Urinary bladder (tissue), 4 donors: ENCODE results near the gene FBXO42. TPM values are rescaled to one million over a fixed set of nuclear protein-coding genes. Genes with fewer than 3 reads are reported as not detected.
"Not testable (repeated sequence)": the region's sequence is repeated elsewhere in the genome, so short reads cannot be mapped to it uniquely, and the experiment has no call there.

Source experiments
- DNase-seq: peaks from one replicate; pipeline ENCODE4 v3.0.0-alpha.2; 2015; ENCODE audit errors: extremely low spot score
- H3K27ac ChIP-seq: one replicate; pipeline ENCODE4 v1.5.1; 2013; ENCODE audit warnings: low read depth, mild to moderate bottlenecking, moderate library complexity
- H3K36me3 ChIP-seq: one replicate; pipeline ENCODE4 v1.6.1; 2013; ENCODE audit warnings: mild to moderate bottlenecking, moderate library complexity; ENCODE audit not compliant: insufficient read depth
- H3K4me1 ChIP-seq: one replicate; pipeline ENCODE4 v1.6.1; 2013; ENCODE audit warnings: mild to moderate bottlenecking, moderate library complexity; ENCODE audit not compliant: insufficient read depth
- H3K4me3 ChIP-seq: one replicate; pipeline ENCODE4 v1.5.1; 2013; ENCODE audit warnings: low read depth, low read length
- WGBS: extraction: QIAGEN DNeasy Blood & Tissue Kit; methylation state at CpG from one replicate; pipeline ENCODE4 v1.1.7; 2013; 5-methylcytosine and 5-hydroxymethylcytosine counted together
- polyA plus RNA-seq: library from polyadenylated mRNA; stranded (reverse); fragments of 200-250 nt; gene quantifications from one replicate; pipeline ENCODE4 v1.2.3, GENCODE V29; 2013
- total RNA-seq: library from RNA; depleted of rRNA; stranded (reverse); fragments of >200 nt; gene quantifications from one replicate; pipeline ENCODE4 v1.2.3, GENCODE V29; 2014
- donor health status: healthy with polysubstance abuse.
- donor health status: healthy.

The FBXO42 gene
- total and polyA plus RNA-seq, 2 donors = 25.7 to 28.2 TPM

- WGBS = 90% methylated on average over 5 of the region's 5 CpGs
- Histone ChIP-seq H3K4me3 (no peak overlapping the region), H3K36me3 (peaks cover 2% of the 10 kb centered on the region), H3K4me1 (no peaks in the 10 kb centered on the region), H3K27ac (no peak overlapping the region)
- DNase-seq = no peak
Observed at GRCh38 chr1:16253332-16253922, 98.9 kb downstream of the FBXO42 start.

- no peaks in the 10 kb centered on the region for H3K4me1 ChIP-seq
- H3K27ac ChIP-seq = no peak overlapping the region
- H3K36me3 ChIP-seq = peaks cover 2% of the 10 kb centered on the region
- DNase-seq = no peak
- WGBS = 84% methylated on average over 2 of the region's 2 CpGs
- H3K4me3 ChIP-seq = no peak overlapping the region
Observed at GRCh38 chr1:16252912-16253311, 99.4 kb downstream of the FBXO42 start.

GRCh38 chr1:16251381-16251780 is 100.9 kb downstream of the FBXO42 start:
- Histone ChIP-seq H3K36me3 (peaks cover 2% of the 10 kb centered on the region), H3K4me1 (no peaks in the 10 kb centered on the region), H3K4me3 (no peak overlapping the region), H3K27ac (peak overlapping the region; percentile 79)
- WGBS = 87% methylated on average over 10 of the region's 10 CpGs
- no peak for DNase-seq

- WGBS = 71% methylated on average over 15 of the region's 15 CpGs
- DNase-seq = no peak
- Histone ChIP-seq H3K4me3 (no peak overlapping the region), H3K27ac (peak overlapping the region; percentile 79), H3K36me3 (peaks cover 2% of the 10 kb centered on the region), H3K4me1 (no peaks in the 10 kb centered on the region)
Observed at GRCh38 chr1:16250524-16251251, 101.6 kb downstream of the FBXO42 start.

GRCh38 chr1:16249596-16250241 is 102.6 kb downstream of the FBXO42 start:
- WGBS = 44% methylated on average over 3 of the region's 3 CpGs
- Histone ChIP-seq H3K4me3 (no peak overlapping the region), H3K27ac (no peak overlapping the region), H3K4me1 (no peaks in the 10 kb centered on the region), H3K36me3 (peaks cover 2% of the 10 kb centered on the region)
- DNase-seq = no peak

- Histone ChIP-seq H3K36me3 (peaks cover 2% of the 10 kb centered on the region), H3K4me1 (no peaks in the 10 kb centered on the region)
Observed at GRCh38 chr1:16248603-16249516, 103.4 kb downstream of the FBXO42 start.

GRCh38 chr1:16248007-16248436 is 104.3 kb downstream of the FBXO42 start:
- WGBS = 89% methylated on average over 8 of the region's 8 CpGs
- Histone ChIP-seq H3K4me1 (no peaks in the 10 kb centered on the region), H3K4me3 (no peak overlapping the region), H3K36me3 (peaks cover 2% of the 10 kb centered on the region), H3K27ac (peak overlapping the region; percentile 69)
- no peak for DNase-seq

More at GRCh38 chr1:16248603-16249516, 103.4 kb downstream of the FBXO42 start:
- Histone ChIP-seq H3K4me3 (no peak overlapping the region), H3K27ac (peak overlapping the region; percentile 55)
- DNase-seq = peak; percentile 71
- WGBS = 23% methylated on average over 7 of the region's 7 CpGs

GRCh38 chr1:16247441-16247840 is 104.8 kb downstream of the FBXO42 start:
- H3K4me1 ChIP-seq = no peaks in the 10 kb centered on the region
- H3K36me3 ChIP-seq = peaks cover 2% of the 10 kb centered on the region
- H3K4me3 ChIP-seq = no peak overlapping the region
- 85% methylated on average over 2 of the region's 2 CpGs for whole genome bisulfite sequencing
- no peak overlapping the region for H3K27ac ChIP-seq
- DNase-seq = no peak

- 86% methylated on average over 5 of the region's 5 CpGs for WGBS
- no peak overlapping the region for H3K27ac ChIP-seq
- peaks cover 2% of the 10 kb centered on the region for H3K36me3 ChIP-seq
- no peaks in the 10 kb centered on the region for H3K4me1 ChIP-seq
- no peak overlapping the region for H3K4me3 ChIP-seq
- DNase-seq = no peak
Observed at GRCh38 chr1:16246961-16247360, 105.3 kb downstream of the FBXO42 start.

- not testable (repeated sequence) for H3K4me3 ChIP-seq, DNase-seq, H3K4me1 ChIP-seq, H3K36me3 ChIP-seq, H3K27ac ChIP-seq
- WGBS = 96% methylated on average over 1 of the region's 1 CpG
Observed at GRCh38 chr1:16246239-16246638, 106.0 kb downstream of the FBXO42 start.

GRCh38 chr1:16245476-16246196 is 106.6 kb downstream of the FBXO42 start:
- no peaks in the 10 kb centered on the region for H3K36me3 ChIP-seq
- H3K27ac ChIP-seq = no peak overlapping the region
- H3K4me1 ChIP-seq = no peaks in the 10 kb centered on the region
- DNase-seq = no peak
- WGBS = 92% methylated on average over 9 of the region's 9 CpGs
- H3K4me3 ChIP-seq = no peak overlapping the region

- Histone ChIP-seq H3K4me3 (no peak overlapping the region), H3K4me1 (no peaks in the 10 kb centered on the region), H3K27ac (no peak overlapping the region), H3K36me3 (no peaks in the 10 kb centered on the region)
- DNase-seq = no peak
- WGBS = 74% methylated on average over 8 of the region's 8 CpGs
Observed at GRCh38 chr1:16244650-16245285, 107.5 kb downstream of the FBXO42 start.
